OCI-LY7 (cell line): ENCODE data around the gene ARHGEF4. TPM values are rescaled to one million over a fixed set of nuclear protein-coding genes. Genes with fewer than 3 reads are reported as not detected.

Source experiments
- BruUV-seq: library from RNA; stranded (reverse); fragments of 400-500 nt; replicated peaks from 2 replicates; lab custom pipeline; 2021; lab: Mats Ljungman, UMichigan
- CTCF ChIA-PET: fragments of 300-600 bp; sonication (Branson Sonifier 250); formaldehyde crosslinking; loops from one replicate; lab custom pipeline; 2022; ENCODE audit warnings: antibody characterized with exemption; ENCODE audit not compliant: unreplicated experiment; lab: Charles Lee
- POLR2A ChIA-PET: fragments of 300-600 bp; sonication (Branson Sonifier 250); formaldehyde crosslinking; loops from one replicate; lab custom pipeline; 2022; ENCODE audit warnings: antibody characterized with exemption; lab: Charles Lee
- DNase-seq: peaks from one replicate; pipeline ENCODE4 v3.0.0-alpha.2; 2015; ENCODE audit warnings: low spot score
- H2AFZ ChIP-seq: fragments of 200-600 bp; sonication (generic), shearing (Covaris generic); 2 replicates; pipeline ENCODE4 v1.6.1; 2014; ENCODE audit warnings: mild to moderate bottlenecking, antibody characterized with exemption, low read length, moderate library complexity
- H3K27ac ChIP-seq: fragments of 200-600 bp; sonication (generic); 2 replicates; pipeline ENCODE4 v1.5.1; 2014; ENCODE audit warnings: mixed run types, low read depth, mild to moderate bottlenecking, moderate library complexity, low read length, inconsistent platforms; ENCODE audit not compliant: poor library complexity, severe bottlenecking
- H3K36me3 ChIP-seq: fragments of 200-600 bp; sonication (generic); 2 replicates; pipeline ENCODE4 v1.6.1; 2014; ENCODE audit warnings: mild to moderate bottlenecking, antibody characterized with exemption, low read length, moderate library complexity, mixed read lengths; ENCODE audit not compliant: insufficient read depth
- H3K4me1 ChIP-seq: fragments of 200-600 bp; sonication (generic); 2 replicates; pipeline ENCODE4 v1.5.1; 2014; ENCODE audit warnings: mild to moderate bottlenecking, low read length; ENCODE audit not compliant: insufficient read depth, poor library complexity, severe bottlenecking
- H3K4me2 ChIP-seq: fragments of 200-600 bp; sonication (generic); 2 replicates; pipeline ENCODE4 v1.6.1; 2014; ENCODE audit warnings: mild to moderate bottlenecking, low read length
- H3K4me3 ChIP-seq: fragments of 200-600 bp; sonication (generic); 2 replicates; pipeline ENCODE4 v1.5.1; 2014; ENCODE audit warnings: mild to moderate bottlenecking, low read depth, low read length; ENCODE audit not compliant: poor library complexity, severe bottlenecking
- H3K79me2 ChIP-seq: fragments of 200-600 bp; sonication (generic); 2 replicates; pipeline ENCODE4 v1.6.1; 2016; ENCODE audit warnings: low read depth, mild to moderate bottlenecking, low read length, moderate library complexity, mixed read lengths; ENCODE audit not compliant: insufficient read depth
- H3K9me2 ChIP-seq: fragments of 200-600 bp; sonication (generic); 2 replicates; pipeline ENCODE4 v1.6.1; 2016; ENCODE audit warnings: mild to moderate bottlenecking, low read length, mixed read lengths; ENCODE audit not compliant: insufficient read depth
- H3K9me3 ChIP-seq: fragments of 200-600 bp; sonication (generic); 2 replicates; pipeline ENCODE4 v1.6.1; 2014; ENCODE audit warnings: mild to moderate bottlenecking, mixed run types, low read length, mixed read lengths
- H4K20me1 ChIP-seq: fragments of 200-600 bp; sonication (generic); 2 replicates; pipeline ENCODE4 v1.6.1; 2014; ENCODE audit warnings: mild to moderate bottlenecking, antibody characterized with exemption, low read length, moderate library complexity, mixed read lengths; ENCODE audit not compliant: insufficient read depth
- EZH2phosphoT487 ChIP-seq: fragments of 200-600 bp; sonication (generic); IDR thresholded peaks from 2 replicates; pipeline ENCODE4 v1.6.1; 2018; ENCODE audit warnings: low read depth, borderline replicate concordance, mild to moderate bottlenecking, mixed run types, antibody characterized with exemption, low read length, moderate library complexity, mixed read lengths
- intact Hi-C: fragments of 100-400 bp; cut with micrococcal nuclease; formaldehyde crosslinking; loops from one replicate; pipeline ENCODE4 v1.10.0; 2022; ENCODE audit not compliant: unreplicated experiment
- total RNA-seq, 2 experiments: library from RNA; depleted of rRNA in 1 of 2; stranded (reverse); fragments of >200 nt in 1 of 2; shearing (Covaris generic) in 1 of 2; gene quantifications; 2 replicates each; pipeline ENCODE4 v1.2.3, GENCODE V29; 2014 to 2022
- TF ChIP-seq, protein P1 (sequence below): fragments of 200-600 bp; sonication (generic); conservative IDR thresholded peaks from 2 replicates; pipeline ENCODE4 v1.5.1; 2014; ENCODE audit warnings: mild to moderate bottlenecking, antibody characterized with exemption, low read length, moderate library complexity, mixed read lengths

ARHGEF4 gene
- total RNA-seq, 2 experiments from 2014 or later, result 1.1 to 1.7 TPM

- H3K9me3 ChIP-seq, result no peaks in the 10 kb centered on the region
- no peaks in the 10 kb centered on the region for H3K79me2 ChIP-seq
- peak overlapping the region; percentile 72 for H3K4me3 ChIP-seq
- intact Hi-C loops, result loop anchor here (1.0 kb wide), 1 partner anchor 122 kb away; no protein-coding TSS in a partner anchor
- no peak for TF ChIP-seq EZH2phosphoT487
- TF ChIP-seq, protein P1, sequence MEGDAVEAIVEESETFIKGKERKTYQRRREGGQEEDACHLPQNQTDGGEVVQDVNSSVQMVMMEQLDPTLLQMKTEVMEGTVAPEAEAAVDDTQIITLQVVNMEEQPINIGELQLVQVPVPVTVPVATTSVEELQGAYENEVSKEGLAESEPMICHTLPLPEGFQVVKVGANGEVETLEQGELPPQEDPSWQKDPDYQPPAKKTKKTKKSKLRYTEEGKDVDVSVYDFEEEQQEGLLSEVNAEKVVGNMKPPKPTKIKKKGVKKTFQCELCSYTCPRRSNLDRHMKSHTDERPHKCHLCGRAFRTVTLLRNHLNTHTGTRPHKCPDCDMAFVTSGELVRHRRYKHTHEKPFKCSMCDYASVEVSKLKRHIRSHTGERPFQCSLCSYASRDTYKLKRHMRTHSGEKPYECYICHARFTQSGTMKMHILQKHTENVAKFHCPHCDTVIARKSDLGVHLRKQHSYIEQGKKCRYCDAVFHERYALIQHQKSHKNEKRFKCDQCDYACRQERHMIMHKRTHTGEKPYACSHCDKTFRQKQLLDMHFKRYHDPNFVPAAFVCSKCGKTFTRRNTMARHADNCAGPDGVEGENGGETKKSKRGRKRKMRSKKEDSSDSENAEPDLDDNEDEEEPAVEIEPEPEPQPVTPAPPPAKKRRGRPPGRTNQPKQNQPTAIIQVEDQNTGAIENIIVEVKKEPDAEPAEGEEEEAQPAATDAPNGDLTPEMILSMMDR, result no peak
- H3K27ac ChIP-seq, result no peak overlapping the region
- peak overlapping the region; percentile 95; the same call in 1 of the 2 replicates for H2AFZ ChIP-seq
- ChIA-PET POLR2A (interaction anchor here (0.6 kb wide), 1 partner anchor 829 kb away, joined by 5 read pairs; no protein-coding TSS in a partner anchor), CTCF (interaction anchor here (0.6 kb wide), 1 partner anchor 893 kb away, joined by 3 read pairs; no protein-coding TSS in a partner anchor)
- BruUV-seq, result no TSS peak
- H3K36me3 ChIP-seq, result no peaks in the 10 kb centered on the region
- peak overlapping the region; percentile 87 for H3K4me2 ChIP-seq
- no peak for DNase-seq
- H4K20me1 ChIP-seq, result no peaks in the 10 kb centered on the region
- H3K4me1 ChIP-seq, result no peaks in the 10 kb centered on the region
- H3K9me2 ChIP-seq, result no peaks in the 10 kb centered on the region
Observed at GRCh38 chr2:130798472-130799218, 38.1 kb upstream of the ARHGEF4 start.

GRCh38 chr2:130799295-130799694, 37.4 kb upstream of the ARHGEF4 start:
- H3K9me3 ChIP-seq, result no peaks in the 10 kb centered on the region
- intact Hi-C loops, result no loop called here
- BruUV-seq, result no TSS peak
- H3K9me2 ChIP-seq, result no peaks in the 10 kb centered on the region
- no peak for TF ChIP-seq EZH2phosphoT487
- TF ChIP-seq, protein P1, result no peak
- no peak overlapping the region for H3K27ac ChIP-seq
- H3K4me3 ChIP-seq, result no peak overlapping the region
- CTCF ChIA-PET, result interaction anchor here (0.5 kb wide), 1 partner anchor 74 kb away, joined by 3 read pairs; no protein-coding TSS in a partner anchor
- no peaks in the 10 kb centered on the region for H3K4me1 ChIP-seq
- no peak overlapping the region for H3K4me2 ChIP-seq
- no peak for DNase-seq
- no peaks in the 10 kb centered on the region for H4K20me1 ChIP-seq
- no peak overlapping the region for H2AFZ ChIP-seq
- H3K36me3 ChIP-seq, result no peaks in the 10 kb centered on the region
- POLR2A ChIA-PET, result interaction anchor here (0.6 kb wide), 1 partner anchor 830 kb away, joined by 5 read pairs; no protein-coding TSS in a partner anchor
- H3K79me2 ChIP-seq, result no peaks in the 10 kb centered on the region

GRCh38 chr2:130805613-130806012, 31.1 kb upstream of the ARHGEF4 start:
- Histone ChIP-seq H4K20me1 (no peaks in the 10 kb centered on the region), H3K4me1 (no peaks in the 10 kb centered on the region), H3K27ac (no peak overlapping the region), H3K9me3 (no peaks in the 10 kb centered on the region), H3K36me3 (no peaks in the 10 kb centered on the region), H2AFZ (no peak overlapping the region), H3K9me2 (no peaks in the 10 kb centered on the region), H3K4me2 (no peak overlapping the region), H3K4me3 (no peak overlapping the region), H3K79me2 (no peaks in the 10 kb centered on the region)
- CTCF ChIA-PET, result no interaction called here
- POLR2A ChIA-PET, result no interaction called here
- intact Hi-C loops, result no loop called here
- no peak for DNase-seq
- TF ChIP-seq, protein P1, result no peak
- no peak for TF ChIP-seq EZH2phosphoT487
- no TSS peak for BruUV-seq
